T-helper 1 cell (primary cell): Measurements from ENCODE around the gene RAI14.

Experiments
- DNase-seq, 5 donors: peaks; one replicate each; pipeline ENCODE4 v3.0.0-alpha.2; 2012 to 2020

Gene RAI14

GRCh38 chr5:34648039-34648839, 7.9 kb upstream of the RAI14 start:
- no peak for DNase-seq

- DNase-seq: no peak
These were observed 7.3 kb upstream of the RAI14 start for GRCh38 chr5:34648840-34649158.

- no peak for DNase-seq
These were observed 4.3 kb upstream of the RAI14 start for GRCh38 chr5:34651791-34652190.

- DNase-seq: no peak
These were observed 3.7 kb upstream of the RAI14 start for GRCh38 chr5:34652466-34652865.

GRCh38 chr5:34652914-34653313, 3.2 kb upstream of the RAI14 start:
- no peak for DNase-seq

- no peak for DNase-seq
These were observed 2.4 kb upstream of the RAI14 start for GRCh38 chr5:34653708-34654107.

GRCh38 chr5:34655354-34655991, 655 bp upstream of the RAI14 start:
- DNase-seq: peak in 1 of 5 donors; percentile 11

GRCh38 chr5:34656700-34657273, 659 bp downstream of the RAI14 start:
- no peak for DNase-seq

- DNase-seq: no peak
These were observed 1.3 kb downstream of the RAI14 start for GRCh38 chr5:34657274-34657921.

GRCh38 chr5:34657988-34658387, 1.9 kb downstream of the RAI14 start:
- DNase-seq: no peak

- no peak for DNase-seq
These were observed 3.0 kb downstream of the RAI14 start for GRCh38 chr5:34659168-34659567.

GRCh38 chr5:34660444-34660843, 4.3 kb downstream of the RAI14 start:
- DNase-seq: no peak

- DNase-seq: no peak
These were observed 7.8 kb downstream of the RAI14 start for GRCh38 chr5:34663771-34664496.

GRCh38 chr5:34666392-34667080, 10.4 kb downstream of the RAI14 start:
- no peak for DNase-seq

GRCh38 chr5:34667705-34668104, 11.6 kb downstream of the RAI14 start:
- no peak for DNase-seq

GRCh38 chr5:34669931-34670516, 13.9 kb downstream of the RAI14 start:
- no peak for DNase-seq

- DNase-seq: no peak
These were observed 16.1 kb downstream of the RAI14 start for GRCh38 chr5:34672196-34672595.

GRCh38 chr5:34673463-34674125, 17.5 kb downstream of the RAI14 start:
- DNase-seq: no peak

GRCh38 chr5:34674187-34674586, 18.1 kb downstream of the RAI14 start:
- DNase-seq: no peak

- no peak for DNase-seq
These were observed 19.7 kb downstream of the RAI14 start for GRCh38 chr5:34675857-34676256.

GRCh38 chr5:34676416-34676815, 20.3 kb downstream of the RAI14 start:
- no peak for DNase-seq
